HCT116 (cell line): ENCODE measurements around the gene AVEN.
"Not testable (repeated sequence)": the region's sequence is repeated elsewhere in the genome, so short reads cannot be mapped to it uniquely, and the experiment has no call there.

ENCODE experiments used
- EZH2phosphoT487 ChIP-seq: fragments of 200-600 bp; IDR thresholded peaks from 2 replicates; pipeline ENCODE4 v1.6.1; 2018; ENCODE audit warnings: antibody characterized with exemption, borderline replicate concordance
- FOSL1 ChIP-seq: IDR thresholded peaks from 2 replicates; pipeline ENCODE4 v1.6.1; 2012; ENCODE audit warnings: low read depth
- POLR2A ChIP-seq: IDR thresholded peaks from 2 replicates; pipeline ENCODE4 v1.7.0; 2011; ENCODE audit warnings: borderline replicate concordance; ENCODE audit not compliant: insufficient read depth, insufficient read length; ENCODE audit errors: extremely low read depth
- POLR2AphosphoS5 ChIP-seq: IDR thresholded peaks from 2 replicates; pipeline ENCODE4 v1.6.1; 2011; ENCODE audit warnings: mild to moderate bottlenecking, low read depth, low read length, moderate library complexity
- TF ChIP-seq, protein P1 (sequence below): IDR thresholded peaks from 2 replicates; pipeline ENCODE4 v1.6.1; 2012
- TF ChIP-seq, protein P2 (sequence below), 3 experiments: fragments of 200-600 bp in 1 of 3; sonication (generic) in 1 of 3; IDR thresholded peaks in 2 of 3; conservative IDR thresholded peaks in 1 of 3; 2 replicates each; pipeline ENCODE4 v1.5.1; 2012 to 2017; ENCODE audit warnings: low read depth in 2 of 3, low read length in 2 of 3, antibody characterized with exemption in 1 of 3, borderline replicate concordance in 1 of 3, control low read depth in 1 of 3, mild to moderate bottlenecking in 1 of 3, mixed read lengths in 1 of 3, mixed run types in 1 of 3, moderate library complexity in 1 of 3; ENCODE audit not compliant: insufficient read depth in 1 of 3

DNA sequence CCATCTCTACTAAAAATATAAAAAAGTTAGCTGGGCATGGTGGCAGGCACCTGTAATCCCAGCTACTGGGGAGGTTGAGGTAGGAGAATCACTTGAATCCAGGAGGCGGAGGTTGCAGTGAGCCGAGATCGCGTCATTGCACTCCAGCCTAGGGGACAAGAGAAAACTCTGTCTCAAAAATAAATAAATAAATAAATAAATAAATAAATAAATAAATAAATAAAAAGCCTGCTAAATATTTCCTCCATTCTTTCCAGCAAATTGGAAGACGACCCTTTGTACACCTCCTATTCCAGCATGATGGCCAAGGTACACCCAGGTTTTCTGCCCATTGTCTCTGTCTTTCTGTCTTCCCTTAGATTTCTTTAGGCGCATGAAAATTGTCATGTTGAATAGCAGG, 219.5 kb downstream of the AVEN start:
- TF ChIP-seq, protein P1, sequence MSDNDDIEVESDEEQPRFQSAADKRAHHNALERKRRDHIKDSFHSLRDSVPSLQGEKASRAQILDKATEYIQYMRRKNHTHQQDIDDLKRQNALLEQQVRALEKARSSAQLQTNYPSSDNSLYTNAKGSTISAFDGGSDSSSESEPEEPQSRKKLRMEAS, result not testable (repeated sequence)
- not testable (repeated sequence) for TF ChIP-seq FOSL1, EZH2phosphoT487, POLR2AphosphoS5, POLR2A
- TF ChIP-seq, protein P2, sequence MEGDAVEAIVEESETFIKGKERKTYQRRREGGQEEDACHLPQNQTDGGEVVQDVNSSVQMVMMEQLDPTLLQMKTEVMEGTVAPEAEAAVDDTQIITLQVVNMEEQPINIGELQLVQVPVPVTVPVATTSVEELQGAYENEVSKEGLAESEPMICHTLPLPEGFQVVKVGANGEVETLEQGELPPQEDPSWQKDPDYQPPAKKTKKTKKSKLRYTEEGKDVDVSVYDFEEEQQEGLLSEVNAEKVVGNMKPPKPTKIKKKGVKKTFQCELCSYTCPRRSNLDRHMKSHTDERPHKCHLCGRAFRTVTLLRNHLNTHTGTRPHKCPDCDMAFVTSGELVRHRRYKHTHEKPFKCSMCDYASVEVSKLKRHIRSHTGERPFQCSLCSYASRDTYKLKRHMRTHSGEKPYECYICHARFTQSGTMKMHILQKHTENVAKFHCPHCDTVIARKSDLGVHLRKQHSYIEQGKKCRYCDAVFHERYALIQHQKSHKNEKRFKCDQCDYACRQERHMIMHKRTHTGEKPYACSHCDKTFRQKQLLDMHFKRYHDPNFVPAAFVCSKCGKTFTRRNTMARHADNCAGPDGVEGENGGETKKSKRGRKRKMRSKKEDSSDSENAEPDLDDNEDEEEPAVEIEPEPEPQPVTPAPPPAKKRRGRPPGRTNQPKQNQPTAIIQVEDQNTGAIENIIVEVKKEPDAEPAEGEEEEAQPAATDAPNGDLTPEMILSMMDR (IDR thresholded peaks at IDR 0.05 in 2 of 3, conservative IDR thresholded peaks at IDR 0.05 in 1 of 3; ENCODE audit: borderline replicate concordance in 1 of 3, insufficient read depth in 1 of 3, low read depth in 2 of 3, low read length in 2 of 3), result not testable (repeated sequence)
